ENCODE results near the gene RPRD2. TPM values are rescaled to one million over a fixed set of nuclear protein-coding genes. Genes with fewer than 3 reads are reported as not detected.

The RPRD2 gene
- total RNA-seq, 1 donor from 2014 or later = 26.9 TPM

- Mint-ChIP-seq H3K27ac (ENCODE audit: unreplicated experiment) (no peak overlapping the region), H3K4me3 (ENCODE audit: unreplicated experiment) (no peak overlapping the region), H3K27me3 (ENCODE audit: unreplicated experiment) (peaks cover 2% of the 10 kb centered on the region), H3K4me1 (ENCODE audit: low read depth, unreplicated experiment) (no peaks in the 10 kb centered on the region), H3K36me3 (ENCODE audit: unreplicated experiment) (peaks cover 9% of the 10 kb centered on the region), H3K9me3 (ENCODE audit: unreplicated experiment) (peaks cover 2% of the 10 kb centered on the region)
- TF ChIP-seq, protein P1, sequence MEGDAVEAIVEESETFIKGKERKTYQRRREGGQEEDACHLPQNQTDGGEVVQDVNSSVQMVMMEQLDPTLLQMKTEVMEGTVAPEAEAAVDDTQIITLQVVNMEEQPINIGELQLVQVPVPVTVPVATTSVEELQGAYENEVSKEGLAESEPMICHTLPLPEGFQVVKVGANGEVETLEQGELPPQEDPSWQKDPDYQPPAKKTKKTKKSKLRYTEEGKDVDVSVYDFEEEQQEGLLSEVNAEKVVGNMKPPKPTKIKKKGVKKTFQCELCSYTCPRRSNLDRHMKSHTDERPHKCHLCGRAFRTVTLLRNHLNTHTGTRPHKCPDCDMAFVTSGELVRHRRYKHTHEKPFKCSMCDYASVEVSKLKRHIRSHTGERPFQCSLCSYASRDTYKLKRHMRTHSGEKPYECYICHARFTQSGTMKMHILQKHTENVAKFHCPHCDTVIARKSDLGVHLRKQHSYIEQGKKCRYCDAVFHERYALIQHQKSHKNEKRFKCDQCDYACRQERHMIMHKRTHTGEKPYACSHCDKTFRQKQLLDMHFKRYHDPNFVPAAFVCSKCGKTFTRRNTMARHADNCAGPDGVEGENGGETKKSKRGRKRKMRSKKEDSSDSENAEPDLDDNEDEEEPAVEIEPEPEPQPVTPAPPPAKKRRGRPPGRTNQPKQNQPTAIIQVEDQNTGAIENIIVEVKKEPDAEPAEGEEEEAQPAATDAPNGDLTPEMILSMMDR (IDR thresholded peaks at IDR 0.05; ENCODE audit: partially characterized antibody, unreplicated experiment) = no peak
- DNase-seq = no peak
Observed at GRCh38 chr1:150472601-150473200, 108.8 kb downstream of the RPRD2 start.

DNA sequence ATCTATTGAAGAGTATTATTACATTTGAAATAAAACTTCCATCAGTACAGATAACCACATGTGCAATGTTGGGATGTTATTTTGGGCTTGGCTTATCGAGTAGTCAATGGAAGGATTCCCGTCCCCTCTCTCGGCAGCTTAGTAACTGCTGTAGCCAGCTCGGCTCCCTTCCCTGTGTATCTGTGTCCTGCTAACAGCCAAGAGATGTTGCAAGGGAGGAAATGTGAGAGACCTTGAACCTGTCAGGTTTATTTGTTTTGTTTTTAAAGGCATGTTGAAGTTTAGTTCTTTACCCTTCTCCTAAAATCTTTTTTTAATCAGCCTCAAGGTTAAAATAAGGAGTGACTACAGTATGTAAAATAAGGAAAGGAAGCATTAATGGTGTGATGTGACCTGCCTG, 109.7 kb downstream of the RPRD2 start:
- DNase-seq = no peak
- Mint-ChIP-seq H3K27me3 (ENCODE audit: unreplicated experiment) (peaks cover 2% of the 10 kb centered on the region), H3K4me1 (ENCODE audit: low read depth, unreplicated experiment) (no peaks in the 10 kb centered on the region), H3K27ac (ENCODE audit: unreplicated experiment) (no peak overlapping the region), H3K36me3 (ENCODE audit: unreplicated experiment) (peaks cover 9% of the 10 kb centered on the region), H3K4me3 (ENCODE audit: unreplicated experiment) (no peak overlapping the region), H3K9me3 (ENCODE audit: unreplicated experiment) (peaks cover 2% of the 10 kb centered on the region)
- TF ChIP-seq, protein P1 (IDR thresholded peaks at IDR 0.05; ENCODE audit: partially characterized antibody, unreplicated experiment) = no peak

DNA sequence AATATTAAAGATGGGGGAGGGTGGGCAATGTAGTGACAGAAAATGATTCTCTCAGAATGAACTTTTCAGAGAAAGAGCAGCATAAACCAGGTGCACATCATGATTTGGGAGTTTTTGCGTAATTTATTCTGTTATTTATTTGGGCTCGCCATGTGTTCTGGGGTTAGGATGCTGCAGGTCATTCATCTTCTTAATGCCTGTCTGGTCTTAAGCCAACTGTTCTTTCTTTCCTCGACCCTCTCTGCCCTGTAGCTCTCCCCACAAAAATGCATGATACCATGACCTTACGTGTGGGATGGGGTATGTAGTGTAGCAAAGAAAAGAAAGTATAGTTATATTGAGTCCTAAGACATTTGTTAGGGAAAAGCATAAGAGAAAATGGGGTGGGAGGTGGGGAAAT, 110.9 kb downstream of the RPRD2 start:
- Mint-ChIP-seq H3K36me3 (ENCODE audit: unreplicated experiment) (peaks cover 9% of the 10 kb centered on the region), H3K27me3 (ENCODE audit: unreplicated experiment) (peaks cover 2% of the 10 kb centered on the region), H3K27ac (ENCODE audit: unreplicated experiment) (no peak overlapping the region), H3K9me3 (ENCODE audit: unreplicated experiment) (peaks cover 2% of the 10 kb centered on the region), H3K4me3 (ENCODE audit: unreplicated experiment) (no peak overlapping the region), H3K4me1 (ENCODE audit: low read depth, unreplicated experiment) (no peaks in the 10 kb centered on the region)
- DNase-seq = no peak
- TF ChIP-seq, protein P1 (IDR thresholded peaks at IDR 0.05; ENCODE audit: partially characterized antibody, unreplicated experiment) = no peak

- Mint-ChIP-seq H3K27me3 (ENCODE audit: unreplicated experiment) (peaks cover 2% of the 10 kb centered on the region), H3K9me3 (ENCODE audit: unreplicated experiment) (no peaks in the 10 kb centered on the region), H3K4me3 (ENCODE audit: unreplicated experiment) (no peak overlapping the region), H3K4me1 (ENCODE audit: low read depth, unreplicated experiment) (no peaks in the 10 kb centered on the region), H3K27ac (ENCODE audit: unreplicated experiment) (no peak overlapping the region), H3K36me3 (ENCODE audit: unreplicated experiment) (no peaks in the 10 kb centered on the region)
- DNase-seq = no peak
- TF ChIP-seq, protein P1 (IDR thresholded peaks at IDR 0.05; ENCODE audit: partially characterized antibody, unreplicated experiment) = no peak
Observed at GRCh38 chr1:150476754-150477153, 112.8 kb downstream of the RPRD2 start.

GRCh38 chr1:150477320-150477719, 113.4 kb downstream of the RPRD2 start:
- Mint-ChIP-seq H3K9me3 (ENCODE audit: unreplicated experiment) (no peaks in the 10 kb centered on the region), H3K27me3 (ENCODE audit: unreplicated experiment) (peaks cover 2% of the 10 kb centered on the region), H3K27ac (ENCODE audit: unreplicated experiment) (no peak overlapping the region), H3K4me1 (ENCODE audit: low read depth, unreplicated experiment) (no peaks in the 10 kb centered on the region), H3K4me3 (ENCODE audit: unreplicated experiment) (no peak overlapping the region), H3K36me3 (ENCODE audit: unreplicated experiment) (no peaks in the 10 kb centered on the region)
- DNase-seq = no peak
- TF ChIP-seq, protein P1 (IDR thresholded peaks at IDR 0.05; ENCODE audit: partially characterized antibody, unreplicated experiment) = no peak
